K562 (cell line): ENCODE measurements around the gene GNB2. TPM values are rescaled to one million over a fixed set of nuclear protein-coding genes. Genes with fewer than 3 reads are reported as not detected.

ENCODE experiments used
- ATF3 ChIP-seq, 2 experiments: fragments of 450-650 bp in 1 of 2; sonication (generic) in 1 of 2; formaldehyde crosslinking in 1 of 2; IDR thresholded peaks in 1 of 2; conservative IDR thresholded peaks in 1 of 2; 2 replicates each; pipeline versions ENCODE4 v1.6.1 to v1.8.1; 2016 to 2023; ENCODE audit warnings: mild to moderate bottlenecking in 2 of 2, moderate library complexity in 2 of 2, inconsistent platforms in 1 of 2, missing genetic modification reagents in 1 of 2
- BCOR ChIP-seq: fragments of 450-650 bp; IDR thresholded peaks from 2 replicates; pipeline ENCODE4 v1.6.1; 2016
- CC2D1A ChIP-seq: fragments of 450-650 bp; IDR thresholded peaks from 2 replicates; pipeline ENCODE4 v1.6.1; 2017; ENCODE audit warnings: mild to moderate bottlenecking
- CEBPZ ChIP-seq: fragments of 150-350 bp; IDR thresholded peaks from 2 replicates; pipeline ENCODE4 v1.6.1; 2014; ENCODE audit warnings: low read depth, mild to moderate bottlenecking, low read length, borderline replicate concordance
- EP400 ChIP-seq: fragments of 450-650 bp; IDR thresholded peaks from 2 replicates; pipeline ENCODE4 v1.6.1; 2017; ENCODE audit warnings: antibody characterized with exemption, mild to moderate bottlenecking, moderate library complexity
- ESRRA ChIP-seq: fragments of 450-650 bp; IDR thresholded peaks from 2 replicates; pipeline ENCODE4 v1.6.1; 2014; ENCODE audit warnings: low read depth, mild to moderate bottlenecking, moderate library complexity, borderline replicate concordance
- JUND ChIP-seq, 2 experiments: IDR thresholded peaks; 2 replicates in 1 of 2; 3 replicates in 1 of 2; pipeline ENCODE4 v1.6.1; 2011; ENCODE audit warnings: borderline replicate concordance in 2 of 2, low read depth in 2 of 2, low read length in 2 of 2, improper control_type of control experiment in 1 of 2, missing biosample characterization in 1 of 2, missing genetic modification characterization in 1 of 2, missing genetic modification reagents in 1 of 2
- MITF ChIP-seq: IDR thresholded peaks from 2 replicates; pipeline ENCODE4 v1.6.1; 2014; ENCODE audit warnings: antibody characterized with exemption
- NKRF ChIP-seq: fragments of 450-650 bp; IDR thresholded peaks from 2 replicates; pipeline ENCODE4 v1.6.1; 2016; ENCODE audit warnings: borderline replicate concordance
- RFX5 ChIP-seq: IDR thresholded peaks from 2 replicates; pipeline ENCODE4 v1.6.1; 2011; ENCODE audit warnings: low read depth, mild to moderate bottlenecking, improper control_type of control experiment, low read length
- RNF2 ChIP-seq: sonication (generic); IDR thresholded peaks from 2 replicates; pipeline ENCODE4 v1.6.1; 2016
- TFAP4 ChIP-seq: sonication (generic); formaldehyde crosslinking; IDR thresholded peaks from 2 replicates; pipeline ENCODE4 v1.8.0; 2022; ENCODE audit warnings: missing genetic modification reagents, mild to moderate bottlenecking, moderate library complexity, borderline replicate concordance
- TRIM24 ChIP-seq, 2 experiments: fragments of 450-650 bp; IDR thresholded peaks; 2 replicates each; pipeline ENCODE4 v1.6.1; 2016
- ZNF140 ChIP-seq: fragments of 250-450 bp; sonication (Bioruptor Pico); IDR thresholded peaks from 2 replicates; pipeline ENCODE4 v1.8.0; 2021; ENCODE audit warnings: moderate library complexity, mild to moderate bottlenecking, inconsistent platforms
- polyA plus RNA-seq, 8 experiments: library from polyadenylated mRNA; depleted of rRNA in 4 of 8; stranded (reverse) in 5 of 8; unstranded in 3 of 8; fragments of >200 nt; fragmentation: Nextera tagmentation in 2 of 8; fragmentation: Illumina TruSeq in 1 of 8; extraction: Ambion mirVana in 2 of 8; extraction: Trizol in 1 of 8; gene quantifications; 2 replicates each; pipeline versions ENCODE4 v1.2.1 to v1.2.3, GENCODE V29; 2011 to 2014; ENCODE audit warnings: inconsistent platforms in 1 of 8, missing spikeins in 1 of 8
- total RNA-seq, 7 experiments: library from RNA; depleted of rRNA in 6 of 7; stranded (reverse); fragments of >200 nt in 6 of 7; fragmentation: Illumina TruSeq in 2 of 7; extraction: Trizol in 2 of 7; gene quantifications; 2 replicates each; pipeline versions ENCODE4 v1.2.1 to v1.2.3, GENCODE V29; 2011 to 2021; ENCODE audit warnings: low replicate concordance in 1 of 7

GNB2 gene
- total and polyA plus RNA-seq, 9 of the 15 experiments (the other 6 are each of a cell fraction or from before 2014, with no cell fraction given): 0.65 to 320 (median 104) TPM

GRCh38 chr7:100691676-100692577 lies 18.4 kb downstream of the GNB2 start (continued):
- TF ChIP-seq CEBPZ (no peak), JUND (IDR thresholded peaks at IDR 0.05; ENCODE audit: borderline replicate concordance, low read depth, low read length) (peak; percentile 53; the same call in 1 of the 2 replicates), JUND (tag; IDR thresholded peaks at IDR 0.05; ENCODE audit: borderline replicate concordance, low read depth, low read length) (no peak; the same call in 2 of the 3 replicates), RFX5 (no peak), ESRRA (no peak), NKRF (0 out of 2 replicates have a peak, but pooled peaks have one; percentile 6), MITF (no peak), RNF2 (no peak), TFAP4 (CRISPR knock-in tag) (peak; percentile 72; the same call in 1 of the 2 replicates), ZNF140 (CRISPR knock-in tag) (no peak), CC2D1A (no peak), EP400 (no peak), ATF3 (IDR thresholded peaks at IDR 0.05) (no peak), ATF3 (CRISPR knock-in tag; conservative IDR thresholded peaks at IDR 0.05) (no peak), TRIM24 (IDR thresholded peaks at IDR 0.05) (no peak), BCOR (no peak)
